SK-N-SH (cell line): ENCODE results near the gene SUN2.

ENCODE experiments used
- CTCF ChIP-seq: fragments of 200-600 bp; sonication (generic); IDR thresholded peaks from 2 replicates; pipeline ENCODE4 v1.6.1; 2017; ENCODE audit warnings: antibody characterized with exemption, mild to moderate bottlenecking, moderate library complexity
- NRF1 ChIP-seq: IDR thresholded peaks from 2 replicates; pipeline ENCODE4 v1.6.1; 2012; ENCODE audit warnings: low read depth, mild to moderate bottlenecking, low read length
- PBX3 ChIP-seq: IDR thresholded peaks from 2 replicates; pipeline ENCODE4; 2012
- USF1 ChIP-seq: IDR thresholded peaks from 2 replicates; pipeline ENCODE4 v1.4.0; 2012; ENCODE audit warnings: low read depth, borderline replicate concordance

GRCh38 chr22:38713921-38714320 lies 41.9 kb downstream of the SUN2 start:
- TF ChIP-seq PBX3 (no peak), CTCF (no peak), USF1 (no peak), NRF1 (no peak)
